ENCODE results near the gene ZBTB17. TPM values are rescaled to one million over a fixed set of nuclear protein-coding genes. Genes with fewer than 3 reads are reported as not detected.
A peak's percentile ranks its signal among the peaks of the same experiment; 100 is the strongest.

ZBTB17 gene
- total RNA-seq, 1 experiment from 2014 or later = 46.3 TPM

DNA sequence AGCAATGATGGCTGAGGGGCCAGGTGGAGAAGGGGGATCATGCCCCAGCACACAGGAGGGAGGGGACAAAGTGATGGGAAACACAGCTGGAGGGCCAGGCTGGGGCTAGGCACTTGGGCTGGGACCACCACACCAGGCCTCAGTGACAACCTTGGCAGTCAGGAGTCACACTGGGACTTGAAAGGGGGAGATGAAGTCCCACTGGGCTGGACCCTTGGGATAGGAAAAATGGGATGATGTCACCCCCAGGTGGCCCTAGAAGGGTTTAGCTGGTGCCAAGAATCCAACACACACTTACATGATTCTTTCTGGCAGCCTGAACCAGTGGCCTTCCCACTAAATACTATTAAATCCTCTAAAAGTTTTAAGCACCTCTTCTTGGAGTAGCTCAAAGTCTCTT, 17.1 kb downstream of the ZBTB17 start:
- H3K27ac Mint-ChIP-seq (ENCODE audit: low read depth, unreplicated experiment) = peak overlapping the region; percentile 46
- peaks cover 21% of the 10 kb centered on the region for H3K36me3 Mint-ChIP-seq (ENCODE audit: insufficient read depth, unreplicated experiment)
- POLR2A ChIA-PET = interaction anchor here (0.5 to 1.3 kb wide), 3 partner anchors 17 to 91 kb away, joined by 3 to 5 read pairs (median 4); partner anchors contain the start of gene ZBTB17
- no TSS peak for BruUV-seq (replicated peaks)
- intact Hi-C loops (cut with micrococcal nuclease) = no loop called here
- peaks cover 29% of the 10 kb centered on the region for H3K4me1 Mint-ChIP-seq (ENCODE audit: insufficient read depth, unreplicated experiment)
- no peak for DNase-seq (ENCODE audit: unreplicated experiment)
- no peak overlapping the region for H3K4me3 Mint-ChIP-seq (ENCODE audit: unreplicated experiment)
- TF ChIP-seq, protein P1, sequence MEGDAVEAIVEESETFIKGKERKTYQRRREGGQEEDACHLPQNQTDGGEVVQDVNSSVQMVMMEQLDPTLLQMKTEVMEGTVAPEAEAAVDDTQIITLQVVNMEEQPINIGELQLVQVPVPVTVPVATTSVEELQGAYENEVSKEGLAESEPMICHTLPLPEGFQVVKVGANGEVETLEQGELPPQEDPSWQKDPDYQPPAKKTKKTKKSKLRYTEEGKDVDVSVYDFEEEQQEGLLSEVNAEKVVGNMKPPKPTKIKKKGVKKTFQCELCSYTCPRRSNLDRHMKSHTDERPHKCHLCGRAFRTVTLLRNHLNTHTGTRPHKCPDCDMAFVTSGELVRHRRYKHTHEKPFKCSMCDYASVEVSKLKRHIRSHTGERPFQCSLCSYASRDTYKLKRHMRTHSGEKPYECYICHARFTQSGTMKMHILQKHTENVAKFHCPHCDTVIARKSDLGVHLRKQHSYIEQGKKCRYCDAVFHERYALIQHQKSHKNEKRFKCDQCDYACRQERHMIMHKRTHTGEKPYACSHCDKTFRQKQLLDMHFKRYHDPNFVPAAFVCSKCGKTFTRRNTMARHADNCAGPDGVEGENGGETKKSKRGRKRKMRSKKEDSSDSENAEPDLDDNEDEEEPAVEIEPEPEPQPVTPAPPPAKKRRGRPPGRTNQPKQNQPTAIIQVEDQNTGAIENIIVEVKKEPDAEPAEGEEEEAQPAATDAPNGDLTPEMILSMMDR (IDR thresholded peaks at IDR 0.05; ENCODE audit: unreplicated experiment) = no peak
- H3K9me3 Mint-ChIP-seq (ENCODE audit: unreplicated experiment) = no peaks in the 10 kb centered on the region
- H3K27me3 Mint-ChIP-seq (ENCODE audit: insufficient read depth, unreplicated experiment) = no peaks in the 10 kb centered on the region
- CTCF ChIA-PET = interaction anchor here (0.7 to 1.7 kb wide), 3 partner anchors 36 to 167 kb away, joined by 3 to 6 read pairs (median 3); no protein-coding TSS in a partner anchor

DNA sequence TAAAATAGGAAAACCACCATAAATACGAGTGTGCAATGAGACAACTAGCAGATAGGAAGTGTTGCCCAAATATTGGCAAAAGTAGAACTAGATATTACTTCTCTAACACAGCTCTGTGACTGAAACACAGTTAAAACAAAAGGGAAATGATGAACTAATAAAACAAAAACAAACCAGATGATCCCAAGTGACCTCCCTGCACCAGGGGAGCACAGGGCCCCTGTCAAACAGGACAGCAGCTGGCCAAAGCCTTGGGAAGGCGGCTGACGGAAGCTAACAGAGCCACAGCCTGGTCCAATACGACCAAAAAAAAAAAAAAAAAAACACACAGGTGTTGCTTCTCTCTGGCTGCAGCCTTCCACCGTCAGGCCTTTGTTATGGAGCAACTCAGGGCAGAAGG, 17.8 kb downstream of the ZBTB17 start:
- BruUV-seq (replicated peaks) = no TSS peak
- Mint-ChIP-seq H3K27ac (ENCODE audit: low read depth, unreplicated experiment) (peak overlapping the region; percentile 61), H3K27me3 (ENCODE audit: insufficient read depth, unreplicated experiment) (no peaks in the 10 kb centered on the region), H3K36me3 (ENCODE audit: insufficient read depth, unreplicated experiment) (peaks cover 21% of the 10 kb centered on the region), H3K9me3 (ENCODE audit: unreplicated experiment) (no peaks in the 10 kb centered on the region), H3K4me3 (ENCODE audit: unreplicated experiment) (no peak overlapping the region), H3K4me1 (ENCODE audit: insufficient read depth, unreplicated experiment) (peaks cover 32% of the 10 kb centered on the region)
- ChIA-PET POLR2A (interaction anchor here (0.5 kb wide), 1 partner anchor 85 kb away, joined by 3 read pairs; no protein-coding TSS in a partner anchor), CTCF (interaction anchor here (0.7 to 1.7 kb wide), 2 partner anchors 36 to 107 kb away, joined by 3 to 6 read pairs; no protein-coding TSS in a partner anchor)
- TF ChIP-seq, protein P1 (IDR thresholded peaks at IDR 0.05; ENCODE audit: unreplicated experiment) = no peak
- DNase-seq (ENCODE audit: unreplicated experiment) = no peak
- intact Hi-C loops (cut with micrococcal nuclease) = no loop called here

DNA sequence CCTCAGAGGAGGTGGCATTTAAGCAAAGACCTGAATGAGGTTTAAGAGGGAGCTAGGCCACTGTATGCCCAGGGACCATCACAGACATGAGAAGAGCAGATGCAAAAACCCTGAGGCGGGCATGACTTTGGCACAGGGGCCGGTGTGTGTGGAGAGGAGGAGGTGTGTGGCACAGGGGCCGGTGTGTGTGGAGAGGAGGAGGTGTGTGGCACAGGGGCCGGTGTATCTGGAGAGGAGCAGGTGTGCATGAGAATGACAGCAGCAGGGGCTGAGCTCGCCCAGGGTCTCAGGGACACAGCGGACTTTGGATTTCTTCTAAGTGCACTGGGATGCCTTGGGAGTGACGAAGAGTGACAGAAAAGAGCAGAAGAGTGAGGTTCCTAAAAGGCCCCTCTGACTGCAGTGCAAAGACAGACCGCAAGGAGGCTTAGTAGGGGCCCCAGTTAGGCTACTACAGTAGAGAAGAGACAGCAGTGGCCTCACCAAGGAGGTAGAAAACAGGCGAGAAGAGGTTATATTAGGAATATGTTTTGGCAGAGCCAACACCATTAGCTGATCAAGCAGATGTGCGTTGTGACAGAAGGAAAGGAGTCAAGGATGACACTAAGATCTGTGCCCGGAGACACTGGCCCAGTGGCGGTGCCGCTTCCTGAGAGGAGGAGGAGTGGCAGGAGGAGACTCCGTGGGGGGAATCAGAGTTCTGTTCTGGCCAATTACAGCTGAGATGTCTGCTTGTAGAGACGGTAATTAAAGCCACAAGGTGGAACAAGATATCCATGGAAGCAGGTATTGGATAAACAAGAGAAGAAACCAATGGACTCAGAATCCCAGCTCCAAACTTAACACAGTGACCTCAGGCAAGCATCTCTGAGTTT, 18.4 kb downstream of the ZBTB17 start:
- H3K9me3 Mint-ChIP-seq (ENCODE audit: unreplicated experiment) = no peaks in the 10 kb centered on the region
- ChIA-PET POLR2A (interaction anchor here (0.5 to 1.6 kb wide), 2 partner anchors 16 to 108 kb away, joined by 3 to 7 read pairs; no protein-coding TSS in a partner anchor), CTCF (interaction anchor here (0.5 to 1.7 kb wide), 3 partner anchors 37 to 142 kb away, joined by 3 to 6 read pairs (median 3); no protein-coding TSS in a partner anchor)
- TF ChIP-seq, protein P1 (IDR thresholded peaks at IDR 0.05; ENCODE audit: unreplicated experiment) = no peak
- no peak overlapping the region for H3K4me3 Mint-ChIP-seq (ENCODE audit: unreplicated experiment)
- H3K27me3 Mint-ChIP-seq (ENCODE audit: insufficient read depth, unreplicated experiment) = no peaks in the 10 kb centered on the region
- H3K36me3 Mint-ChIP-seq (ENCODE audit: insufficient read depth, unreplicated experiment) = peaks cover 21% of the 10 kb centered on the region
- peaks cover 37% of the 10 kb centered on the region for H3K4me1 Mint-ChIP-seq (ENCODE audit: insufficient read depth, unreplicated experiment)
- intact Hi-C loops (cut with micrococcal nuclease) = no loop called here
- no TSS peak for BruUV-seq (replicated peaks)
- DNase-seq (ENCODE audit: unreplicated experiment) = no peak
- H3K27ac Mint-ChIP-seq (ENCODE audit: low read depth, unreplicated experiment) = peak overlapping the region; percentile 61

DNA sequence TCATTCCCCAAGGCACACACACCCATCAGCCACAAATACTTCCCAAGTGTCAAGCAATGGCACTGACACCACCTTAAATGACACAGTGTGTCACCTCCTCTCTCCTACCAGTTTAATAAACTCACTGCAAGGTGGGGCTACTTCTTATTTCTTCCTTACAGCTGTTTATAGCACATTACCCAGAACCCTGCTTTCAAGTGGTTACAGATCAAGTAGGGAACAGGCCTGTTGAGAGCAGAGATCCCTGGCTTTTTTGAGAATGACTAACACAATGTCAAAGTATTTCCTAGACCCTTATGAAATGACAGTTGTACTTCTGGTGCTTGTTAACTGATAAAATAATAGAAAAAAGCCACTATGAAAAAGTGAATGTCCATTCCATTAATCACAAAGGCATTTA, 19.8 kb downstream of the ZBTB17 start:
- no peak overlapping the region for H3K27ac Mint-ChIP-seq (ENCODE audit: low read depth, unreplicated experiment)
- TF ChIP-seq, protein P1 (IDR thresholded peaks at IDR 0.05; ENCODE audit: unreplicated experiment) = no peak
- H3K4me3 Mint-ChIP-seq (ENCODE audit: unreplicated experiment) = no peak overlapping the region
- DNase-seq (ENCODE audit: unreplicated experiment) = no peak
- intact Hi-C loops (cut with micrococcal nuclease) = no loop called here
- H3K27me3 Mint-ChIP-seq (ENCODE audit: insufficient read depth, unreplicated experiment) = no peaks in the 10 kb centered on the region
- ChIA-PET CTCF (interaction anchor here (1.1 kb wide), 1 partner anchor 162 kb away, joined by 3 read pairs; no protein-coding TSS in a partner anchor), POLR2A (interaction anchor here (0.9 to 1.6 kb wide), 2 partner anchors 12 to 106 kb away, joined by 3 to 7 read pairs; no protein-coding TSS in a partner anchor)
- no TSS peak for BruUV-seq (replicated peaks)
- peaks cover 14% of the 10 kb centered on the region for H3K36me3 Mint-ChIP-seq (ENCODE audit: insufficient read depth, unreplicated experiment)
- peaks cover 47% of the 10 kb centered on the region for H3K4me1 Mint-ChIP-seq (ENCODE audit: insufficient read depth, unreplicated experiment)
- H3K9me3 Mint-ChIP-seq (ENCODE audit: unreplicated experiment) = no peaks in the 10 kb centered on the region
